HG02623 (cell line): Measurements from ENCODE around the gene ESD.
"Not testable (repeated sequence)": the region's sequence is repeated elsewhere in the genome, so short reads cannot be mapped to it uniquely, and the experiment has no call there.

Experiments used
- ATAC-seq: cut with Tn5 transposase; IDR thresholded peaks from one replicate; pipeline ENCODE4 v1.9.1; 2021; ENCODE audit warnings: moderate library complexity; ENCODE audit not compliant: unreplicated experiment

Gene ESD

GRCh38 chr13:46796129-46796514 lies 839 bp downstream of the ESD start:
- ATAC-seq, result no peak

GRCh38 chr13:46795321-46795720 lies 1.6 kb downstream of the ESD start:
- no peak for ATAC-seq

GRCh38 chr13:46783504-46783903 lies 13.5 kb downstream of the ESD start:
- no peak for ATAC-seq

- no peak for ATAC-seq
These were observed 14.3 kb downstream of the ESD start for GRCh38 chr13:46782691-46783090.

GRCh38 chr13:46782066-46782465 lies 14.9 kb downstream of the ESD start:
- ATAC-seq, result no peak

- no peak for ATAC-seq
These were observed 18.1 kb downstream of the ESD start for GRCh38 chr13:46778890-46779289.

GRCh38 chr13:46778095-46778494 lies 18.9 kb downstream of the ESD start:
- ATAC-seq, result no peak

- no peak for ATAC-seq
These were observed 21.4 kb downstream of the ESD start for GRCh38 chr13:46775385-46776107.

- no peak for ATAC-seq
These were observed 23.4 kb downstream of the ESD start for GRCh38 chr13:46773541-46773940.

GRCh38 chr13:46771693-46772092 lies 25.3 kb downstream of the ESD start:
- no peak for ATAC-seq

GRCh38 chr13:46769925-46770324 lies 27.0 kb downstream of the ESD start:
- not testable (repeated sequence) for ATAC-seq

GRCh38 chr13:46761866-46762265 lies 35.1 kb downstream of the ESD start:
- ATAC-seq, result no peak

- ATAC-seq, result no peak
These were observed 35.8 kb downstream of the ESD start for GRCh38 chr13:46761174-46761573.

GRCh38 chr13:46759846-46760245 lies 37.1 kb downstream of the ESD start:
- no peak for ATAC-seq

- no peak for ATAC-seq
These were observed 39.3 kb downstream of the ESD start for GRCh38 chr13:46757640-46758039.

GRCh38 chr13:46756977-46757376 lies 40.0 kb downstream of the ESD start:
- ATAC-seq, result no peak

- ATAC-seq, result not testable (repeated sequence)
These were observed 41.5 kb downstream of the ESD start for GRCh38 chr13:46755508-46755907.

GRCh38 chr13:46754812-46755211 lies 42.1 kb downstream of the ESD start:
- no peak for ATAC-seq

- no peak for ATAC-seq
These were observed 43.0 kb downstream of the ESD start for GRCh38 chr13:46753917-46754316.

GRCh38 chr13:46753137-46753536 lies 43.8 kb downstream of the ESD start:
- ATAC-seq, result no peak

- peak; percentile 82 for ATAC-seq
These were observed 44.9 kb downstream of the ESD start for GRCh38 chr13:46751811-46752635.

GRCh38 chr13:46749951-46750350 lies 47.0 kb downstream of the ESD start:
- ATAC-seq, result no peak
